Stomach (tissue), 4 donors: ENCODE measurements around the gene SLC25A42.

Experiments
- POLR2A ChIP-seq, 4 donors: fragments of 450-650 bp; IDR thresholded peaks; one replicate each; pipeline ENCODE4 v1.6.1; 2016; ENCODE audit warnings: antibody characterized with exemption in 4 of 4, control low read depth in 2 of 4, mild to moderate bottlenecking in 1 of 4, moderate library complexity in 1 of 4
- TF ChIP-seq, protein P1 (sequence below), 7 experiments: fragments of 450-650 bp in 4 of 7; fragments of 200-600 bp in 3 of 7; sonication (generic) in 3 of 7; IDR thresholded peaks; one replicate each; pipeline ENCODE4 v1.5.1; 2016 to 2019; ENCODE audit warnings: antibody characterized with exemption in 7 of 7, control low read depth in 2 of 7, mild to moderate bottlenecking in 1 of 7

- TF ChIP-seq, protein P1, sequence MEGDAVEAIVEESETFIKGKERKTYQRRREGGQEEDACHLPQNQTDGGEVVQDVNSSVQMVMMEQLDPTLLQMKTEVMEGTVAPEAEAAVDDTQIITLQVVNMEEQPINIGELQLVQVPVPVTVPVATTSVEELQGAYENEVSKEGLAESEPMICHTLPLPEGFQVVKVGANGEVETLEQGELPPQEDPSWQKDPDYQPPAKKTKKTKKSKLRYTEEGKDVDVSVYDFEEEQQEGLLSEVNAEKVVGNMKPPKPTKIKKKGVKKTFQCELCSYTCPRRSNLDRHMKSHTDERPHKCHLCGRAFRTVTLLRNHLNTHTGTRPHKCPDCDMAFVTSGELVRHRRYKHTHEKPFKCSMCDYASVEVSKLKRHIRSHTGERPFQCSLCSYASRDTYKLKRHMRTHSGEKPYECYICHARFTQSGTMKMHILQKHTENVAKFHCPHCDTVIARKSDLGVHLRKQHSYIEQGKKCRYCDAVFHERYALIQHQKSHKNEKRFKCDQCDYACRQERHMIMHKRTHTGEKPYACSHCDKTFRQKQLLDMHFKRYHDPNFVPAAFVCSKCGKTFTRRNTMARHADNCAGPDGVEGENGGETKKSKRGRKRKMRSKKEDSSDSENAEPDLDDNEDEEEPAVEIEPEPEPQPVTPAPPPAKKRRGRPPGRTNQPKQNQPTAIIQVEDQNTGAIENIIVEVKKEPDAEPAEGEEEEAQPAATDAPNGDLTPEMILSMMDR (IDR thresholded peaks at IDR 0.05) = no peak
- TF ChIP-seq POLR2A (IDR thresholded peaks at IDR 0.05) = no peak
These were observed 91.1 kb downstream of the SLC25A42 start for GRCh38 chr19:19154768-19155494.
